Measurements from ENCODE around the gene RASSF5. TPM values are rescaled to one million over a fixed set of nuclear protein-coding genes. Genes with fewer than 3 reads are reported as not detected.

The RASSF5 gene
- total RNA-seq, 4 donors from 2014 or later, result 6.6 to 23.0 (median 10.5) TPM

- no peak for DNase-seq (ENCODE audit: extremely low spot score)
- 88% methylated on average over 3 of the region's 3 CpGs for WGBS
- Histone ChIP-seq H3K27me3 (peaks cover 0 to 5% (median 1%) of the 10 kb centered on the region in 4 donors), H3K36me3 (no peaks in the 10 kb centered on the region), H3K27ac (replicated peaks in 1 of 4) (no peak overlapping the region), H3K4me1 (peaks cover 36 to 50% (median 43%) of the 10 kb centered on the region in 4 donors), H3K9me3 (no peaks in the 10 kb centered on the region), H3K4me3 (no peak overlapping the region)
- no peak for TF ChIP-seq CTCF (IDR thresholded peaks at IDR 0.05)
- no peak for TF ChIP-seq POLR2A (IDR thresholded peaks at IDR 0.05; ENCODE audit: low read depth)
- no peak for TF ChIP-seq EP300 (IDR thresholded peaks at IDR 0.05)
- TF ChIP-seq POLR2AphosphoS5 (IDR thresholded peaks at IDR 0.05), result no peak
- intact Hi-C loops (cut with DNase I), result no loop called here
Measured at GRCh38 chr1:206500046-206500445, 7.3 kb upstream of the RASSF5 start.

- Histone ChIP-seq H3K27ac (replicated peaks in 1 of 4) (peak overlapping the region in 1 of 4 donors; percentile 15), H3K4me3 (no peak overlapping the region), H3K36me3 (no peaks in the 10 kb centered on the region), H3K27me3 (peaks cover 0 to 23% (median 1%) of the 10 kb centered on the region in 4 donors), H3K4me1 (peaks cover 20 to 35% (median 31%) of the 10 kb centered on the region in 4 donors), H3K9me3 (no peaks in the 10 kb centered on the region)
- intact Hi-C loops (cut with DNase I), result no loop called here
- TF ChIP-seq CTCF (IDR thresholded peaks at IDR 0.05), result no peak
- TF ChIP-seq POLR2AphosphoS5 (IDR thresholded peaks at IDR 0.05), result no peak
- TF ChIP-seq EP300 (IDR thresholded peaks at IDR 0.05), result no peak
- no peak for TF ChIP-seq POLR2A (IDR thresholded peaks at IDR 0.05; ENCODE audit: low read depth)
- DNase-seq (ENCODE audit: extremely low spot score), result no peak
- WGBS, result 86% methylated on average over 5 of the region's 5 CpGs
Measured at GRCh38 chr1:206501881-206502280, 5.5 kb upstream of the RASSF5 start.

- WGBS, result 76% methylated on average over 2 of the region's 2 CpGs
- no peaks in the 10 kb centered on the region for H3K9me3 ChIP-seq
- no peak overlapping the region for H3K4me3 ChIP-seq
- no peaks in the 10 kb centered on the region for H3K36me3 ChIP-seq
- TF ChIP-seq POLR2A (IDR thresholded peaks at IDR 0.05; ENCODE audit: low read depth) (no peak), CTCF (IDR thresholded peaks at IDR 0.05) (no peak), EP300 (IDR thresholded peaks at IDR 0.05) (no peak), POLR2AphosphoS5 (IDR thresholded peaks at IDR 0.05) (no peak)
- no peak for DNase-seq (ENCODE audit: extremely low spot score)
- no peak overlapping the region for H3K27ac ChIP-seq (replicated peaks in 1 of 4)
- intact Hi-C loops (cut with DNase I), result no loop called here
- H3K4me1 ChIP-seq, result peaks cover 20 to 40% (median 36%) of the 10 kb centered on the region in 4 donors
- H3K27me3 ChIP-seq, result peaks cover 0 to 28% (median 1%) of the 10 kb centered on the region in 4 donors
Measured at GRCh38 chr1:206502403-206502802, 4.9 kb upstream of the RASSF5 start.

GRCh38 chr1:206502812-206503211 lies 4.5 kb upstream of the RASSF5 start:
- H3K4me3 ChIP-seq, result no peak overlapping the region
- no peaks in the 10 kb centered on the region for H3K9me3 ChIP-seq
- H3K27me3 ChIP-seq, result peaks cover 0 to 32% (median 1%) of the 10 kb centered on the region in 4 donors
- no peak for TF ChIP-seq EP300 (IDR thresholded peaks at IDR 0.05)
- TF ChIP-seq CTCF (IDR thresholded peaks at IDR 0.05), result no peak
- TF ChIP-seq POLR2AphosphoS5 (IDR thresholded peaks at IDR 0.05), result no peak
- TF ChIP-seq POLR2A (IDR thresholded peaks at IDR 0.05; ENCODE audit: low read depth), result no peak
- no peak overlapping the region for H3K27ac ChIP-seq (replicated peaks in 1 of 4)
- intact Hi-C loops (cut with DNase I), result no loop called here
- no peak for DNase-seq (ENCODE audit: extremely low spot score)
- H3K4me1 ChIP-seq, result peaks cover 20 to 44% (median 40%) of the 10 kb centered on the region in 4 donors
- 100% methylated on average over 1 of the region's 1 CpG for WGBS
- H3K36me3 ChIP-seq, result no peaks in the 10 kb centered on the region
